Measurements from ENCODE around the gene ADGRV1.
"Not testable (repeated sequence)": the region's sequence is repeated elsewhere in the genome, so short reads cannot be mapped to it uniquely, and the experiment has no call there.

The ADGRV1 gene

DNA sequence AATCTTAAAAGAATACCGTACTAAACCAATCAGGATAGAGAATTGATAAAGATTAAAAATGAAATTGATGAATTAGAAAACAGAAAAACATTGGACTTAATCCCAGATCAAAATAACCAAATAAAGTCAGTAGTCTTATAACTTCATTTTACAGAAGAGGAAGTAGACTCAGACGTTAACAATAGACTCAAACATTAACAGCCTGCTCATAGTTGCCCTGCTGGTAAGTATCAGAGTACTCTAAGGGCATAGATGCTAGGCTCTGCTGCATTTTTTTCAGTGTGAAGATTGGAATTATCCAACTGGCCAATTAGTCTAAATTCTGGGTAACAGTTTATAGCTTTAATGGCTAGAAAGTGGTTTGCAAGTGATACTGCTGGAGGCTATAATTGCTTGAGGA is 42.9 kb downstream of the ADGRV1 start:
- DNase-seq: no peak

DNA sequence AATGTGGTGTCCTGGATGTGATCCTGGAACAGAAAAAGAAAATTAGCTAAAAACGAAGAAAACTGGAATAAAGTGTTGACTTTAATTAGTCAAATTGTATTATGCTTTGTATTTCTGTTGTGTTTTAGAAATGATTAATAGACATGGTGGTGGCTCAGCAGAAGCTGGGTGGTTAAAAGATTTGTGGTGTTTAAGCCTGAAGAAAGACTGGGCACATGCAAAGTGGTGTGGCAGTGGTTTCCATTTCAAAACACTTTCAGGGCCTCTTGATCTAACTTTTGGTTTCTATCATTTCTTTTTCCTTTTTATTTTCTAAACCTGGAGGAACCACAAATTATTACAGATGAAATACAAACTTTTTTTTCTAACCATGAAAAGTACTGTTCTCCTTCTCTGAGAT is 44.1 kb downstream of the ADGRV1 start:
- no peak for DNase-seq

DNA sequence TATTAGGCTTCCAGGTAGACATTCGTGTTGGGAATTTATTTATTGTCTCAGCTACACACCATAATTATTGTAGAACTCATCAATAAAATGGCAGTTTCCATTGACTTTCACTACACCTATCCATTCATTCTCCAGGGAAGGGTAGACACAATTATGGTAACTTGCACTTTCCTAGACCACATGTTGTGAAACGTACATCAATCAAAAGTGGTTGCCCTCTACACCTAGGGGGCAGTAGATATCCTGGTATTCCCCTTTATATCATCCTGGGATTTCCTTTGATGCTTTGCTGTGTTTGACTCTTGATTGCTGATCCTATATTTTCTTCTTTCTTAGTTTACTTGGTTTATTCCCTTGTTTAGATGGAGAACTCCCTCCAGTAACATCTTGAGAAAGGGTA is 47.9 kb downstream of the ADGRV1 start:
- DNase-seq: no peak

DNA sequence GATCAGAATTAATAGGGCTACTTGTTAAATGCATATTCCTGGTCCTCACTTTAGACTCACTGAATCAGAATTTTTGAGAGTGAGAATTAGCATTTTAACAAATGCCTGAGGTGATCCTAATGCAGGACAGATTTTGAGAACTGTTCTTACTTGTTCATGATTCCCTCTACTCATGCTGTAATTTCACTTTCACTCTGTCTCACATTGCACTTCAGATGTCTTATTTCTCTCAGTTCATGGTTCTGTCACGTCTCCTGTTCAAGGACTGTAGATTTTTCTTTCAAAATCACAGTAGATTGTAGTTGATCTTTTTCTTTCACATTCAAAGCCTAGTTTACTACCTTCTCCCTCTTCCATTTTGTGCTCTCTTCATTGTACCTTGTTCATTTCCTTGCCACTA is 54.3 kb downstream of the ADGRV1 start:
- DNase-seq: no peak

DNA sequence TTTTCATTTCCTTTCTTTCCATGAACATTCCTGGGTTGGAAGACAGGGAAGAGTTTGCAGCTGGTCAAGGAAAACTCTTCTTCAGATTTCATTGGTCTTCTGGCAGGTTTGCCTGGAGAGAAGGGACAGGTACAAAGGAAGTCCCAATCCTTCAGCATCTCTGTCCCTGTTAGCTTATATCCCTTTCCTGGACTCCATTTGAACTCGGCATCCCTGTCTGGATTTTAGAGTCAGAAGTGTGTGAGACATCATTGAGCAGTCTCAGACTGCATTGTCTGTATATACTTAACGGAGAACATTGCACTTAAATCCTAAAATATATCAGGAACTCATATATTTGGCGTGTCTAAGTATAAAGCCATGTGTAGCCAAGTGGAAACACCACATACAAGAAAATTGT is 54.9 kb downstream of the ADGRV1 start:
- no peak for DNase-seq

DNA sequence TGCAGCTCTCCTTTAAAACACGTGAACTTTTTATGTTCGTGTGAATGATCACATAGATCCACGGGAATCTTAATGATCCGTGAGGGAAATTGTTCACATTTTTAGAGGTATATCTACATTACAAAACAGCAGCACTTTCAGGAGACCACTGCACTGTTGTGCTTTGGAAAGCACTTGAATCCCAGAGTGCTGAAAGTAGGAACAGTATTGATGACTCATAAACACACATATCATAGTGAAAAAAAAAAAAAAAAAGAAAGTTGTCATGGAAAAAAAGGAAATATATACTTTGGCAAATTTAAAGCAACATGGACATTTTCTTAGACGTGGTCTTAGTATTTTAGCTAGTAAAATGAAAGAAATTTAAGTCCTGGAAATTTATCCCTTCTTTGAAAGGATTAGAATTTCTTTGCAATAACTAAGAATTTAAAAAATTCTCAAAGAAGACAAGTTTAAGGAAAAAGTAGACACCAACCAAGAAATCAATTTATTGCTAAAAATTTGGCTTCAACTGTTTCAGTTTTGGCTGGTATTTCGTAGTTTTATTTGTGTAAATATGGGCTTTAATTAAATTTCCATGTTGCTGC is 55.4 kb downstream of the ADGRV1 start:
- no peak for DNase-seq

GRCh38 chr5:90615355-90615754 is 56.8 kb downstream of the ADGRV1 start:
- DNase-seq: no peak

- DNase-seq: no peak
Observed at GRCh38 chr5:90618071-90618470, 59.5 kb downstream of the ADGRV1 start.

DNA sequence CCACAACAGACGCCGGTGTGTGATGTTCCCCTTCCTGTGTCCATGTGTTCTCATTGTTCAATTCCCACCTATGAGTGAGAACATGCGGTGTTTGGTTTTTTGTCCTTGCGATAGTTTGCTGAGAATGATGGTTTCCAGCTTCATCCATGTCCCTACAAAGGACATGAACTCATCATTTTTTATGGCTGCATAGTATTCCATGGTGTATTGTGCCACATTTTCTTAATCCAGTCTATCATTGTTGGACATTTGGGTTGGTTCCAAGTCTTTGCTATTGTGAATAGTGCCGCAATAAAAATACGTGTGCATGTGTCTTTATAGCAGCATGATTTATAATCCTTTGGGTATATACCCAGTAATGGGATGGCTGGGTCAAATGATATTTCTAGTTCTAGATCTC is 61.2 kb downstream of the ADGRV1 start:
- not testable (repeated sequence) for DNase-seq

- no peak for DNase-seq
Observed at GRCh38 chr5:90621848-90622247, 63.3 kb downstream of the ADGRV1 start.

- DNase-seq: no peak
Observed at GRCh38 chr5:90626493-90626892, 67.9 kb downstream of the ADGRV1 start.

DNA sequence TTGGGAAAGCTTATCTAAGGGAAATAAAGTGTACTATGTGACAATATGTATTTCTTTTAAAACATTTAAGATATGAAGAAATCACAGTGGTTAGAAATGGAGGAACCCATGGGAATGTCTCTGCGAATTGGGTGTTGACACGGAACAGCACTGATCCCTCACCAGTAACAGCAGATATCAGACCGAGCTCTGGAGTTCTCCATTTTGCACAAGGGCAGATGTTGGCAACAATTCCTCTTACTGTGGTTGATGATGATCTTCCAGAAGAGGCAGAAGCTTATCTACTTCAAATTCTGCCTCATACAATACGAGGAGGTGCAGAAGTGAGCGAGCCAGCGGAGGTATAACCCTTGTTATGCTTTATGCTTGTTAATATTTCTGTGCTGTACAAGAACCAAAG is 69.9 kb downstream of the ADGRV1 start:
- DNase-seq: no peak

GRCh38 chr5:90632791-90633190 is 74.2 kb downstream of the ADGRV1 start:
- DNase-seq: no peak

GRCh38 chr5:90636948-90637347 is 78.4 kb downstream of the ADGRV1 start:
- no peak for DNase-seq

- DNase-seq: no peak
Observed at GRCh38 chr5:90637731-90638130, 79.1 kb downstream of the ADGRV1 start.

- no peak for DNase-seq
Observed at GRCh38 chr5:90638878-90639277, 80.3 kb downstream of the ADGRV1 start.

DNA sequence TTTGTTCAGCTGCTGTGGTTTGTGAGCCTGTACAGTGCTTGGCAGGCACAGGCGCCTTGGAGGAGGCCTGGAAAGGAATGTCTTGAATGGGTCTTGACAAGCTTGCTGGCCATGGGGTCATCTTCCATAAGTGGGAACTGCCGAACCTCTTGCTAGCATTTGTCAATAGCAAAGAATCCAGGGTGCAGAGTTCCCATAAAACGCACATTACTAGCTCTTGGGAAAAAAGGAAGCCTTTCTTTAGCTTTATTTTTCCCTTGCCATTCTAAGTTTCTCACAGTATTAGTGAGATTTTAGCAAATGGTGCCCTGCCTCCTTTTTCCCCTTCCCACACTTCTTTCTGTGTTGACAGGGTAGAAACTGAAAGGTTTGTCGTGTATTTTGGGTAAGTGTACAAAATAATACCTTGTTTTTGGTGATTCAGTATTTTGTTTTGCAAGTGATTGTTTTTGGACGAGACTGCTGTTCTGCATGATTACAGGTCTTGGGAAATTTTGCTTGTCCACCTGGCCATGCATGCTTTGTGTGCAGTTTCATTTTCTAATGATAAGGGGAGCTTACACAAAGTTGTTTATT is 82.0 kb downstream of the ADGRV1 start:
- DNase-seq: no peak

DNA sequence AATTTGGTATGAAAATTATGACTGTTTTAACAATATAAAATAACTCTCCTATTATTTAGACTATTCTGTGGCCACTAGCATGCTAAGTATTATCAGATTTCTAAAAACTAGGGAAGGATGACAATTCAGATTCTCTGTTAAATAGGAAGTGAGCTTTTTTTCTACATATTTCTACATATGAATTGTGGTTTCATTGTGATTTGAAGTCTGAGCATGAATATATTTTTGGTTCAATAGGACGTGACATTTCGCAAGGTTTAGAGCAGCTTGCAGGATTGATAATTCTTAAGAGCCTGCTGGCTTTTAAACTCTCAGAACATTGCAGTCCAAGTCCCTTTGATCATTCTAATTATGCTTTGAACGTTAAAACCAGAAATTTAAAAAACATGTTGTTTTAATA is 82.9 kb downstream of the ADGRV1 start:
- no peak for DNase-seq

DNA sequence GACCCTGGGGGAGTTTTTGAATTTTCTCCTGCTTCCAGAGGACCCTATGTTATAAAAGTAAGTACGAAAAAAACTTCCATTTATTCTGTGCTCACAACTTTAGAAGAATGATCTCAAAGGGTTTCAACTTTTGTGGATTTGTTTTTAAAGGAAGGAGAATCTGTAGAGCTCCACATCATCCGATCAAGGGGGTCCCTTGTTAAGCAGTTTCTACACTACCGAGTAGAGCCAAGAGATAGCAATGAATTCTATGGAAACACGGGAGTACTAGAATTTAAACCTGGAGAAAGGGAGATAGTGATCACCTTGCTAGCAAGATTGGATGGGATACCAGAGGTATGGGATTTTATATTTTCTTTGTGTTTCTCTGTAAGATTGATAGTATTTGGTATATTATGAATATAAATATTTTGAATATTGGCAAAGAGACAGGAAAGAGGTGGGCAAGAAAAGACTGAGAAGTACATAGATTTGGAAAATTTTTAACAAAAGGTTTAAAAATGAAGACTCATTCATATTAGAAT is 84.2 kb downstream of the ADGRV1 start:
- no peak for DNase-seq

- no peak for DNase-seq
Observed at GRCh38 chr5:90644132-90644531, 85.5 kb downstream of the ADGRV1 start.

DNA sequence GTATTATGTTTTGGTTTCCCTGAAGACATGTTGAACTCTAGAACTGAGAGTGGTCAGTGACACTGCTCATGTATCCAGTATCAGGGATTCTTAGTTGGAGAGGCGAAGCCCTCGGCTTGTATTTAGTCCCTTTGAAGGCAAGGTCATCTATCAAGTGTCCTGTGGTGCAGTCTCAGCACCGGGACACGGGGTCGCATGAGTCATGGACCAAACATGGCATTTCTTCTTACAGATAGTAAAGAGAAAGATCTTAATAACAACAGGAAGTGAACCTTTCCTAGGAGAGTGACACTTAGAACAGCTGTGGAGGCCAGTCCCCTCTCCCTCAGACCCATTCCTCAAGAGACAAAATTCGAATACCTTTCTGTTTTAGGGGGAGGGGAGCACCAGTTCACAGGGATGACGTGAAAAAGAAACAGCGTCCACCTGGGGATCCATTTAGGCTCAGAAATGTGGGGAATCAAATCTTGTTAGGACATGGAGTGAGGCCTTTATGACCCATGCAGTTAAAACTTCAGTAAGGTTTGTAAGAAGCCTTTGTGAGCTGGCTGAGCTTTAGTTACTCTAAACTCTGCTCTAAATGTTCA is 86.5 kb downstream of the ADGRV1 start:
- no peak for DNase-seq

- DNase-seq: no peak
Observed at GRCh38 chr5:90650767-90651166, 92.2 kb downstream of the ADGRV1 start.

GRCh38 chr5:90654215-90654614 is 95.6 kb downstream of the ADGRV1 start:
- DNase-seq: no peak

DNA sequence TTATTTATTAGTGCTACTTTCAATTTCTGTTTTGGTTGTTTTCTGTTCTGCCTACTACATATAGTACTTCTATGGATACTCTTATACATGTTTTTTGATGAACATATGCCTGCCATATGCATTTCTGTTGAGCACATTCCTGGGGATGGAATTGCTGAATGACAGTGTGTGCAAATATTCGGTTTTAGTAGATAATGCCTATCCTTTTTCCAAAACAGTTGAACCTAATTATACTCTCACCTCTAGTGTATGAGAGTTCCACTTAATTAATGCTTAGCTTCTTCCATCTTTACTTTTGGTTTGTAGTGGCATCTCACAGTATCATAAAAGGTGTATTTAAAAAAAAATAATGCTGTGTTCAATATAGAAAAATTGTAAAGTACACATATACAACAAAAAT is 96.8 kb downstream of the ADGRV1 start:
- DNase-seq: no peak

GRCh38 chr5:90657030-90657429 is 98.4 kb downstream of the ADGRV1 start:
- DNase-seq: no peak
